LNCaP clone FGC (cell line): ENCODE data around the gene TNNI3K.
A peak's percentile ranks its signal among the peaks of the same experiment; 100 is the strongest.

Experiments used
- DNase-seq: peaks from one replicate; pipeline ENCODE4 v3.0.0-alpha.2; 2011; ENCODE audit warnings: low read depth
- H3K4me3 ChIP-seq: 2 replicates; pipeline ENCODE4 v1.5.1; 2011; ENCODE audit warnings: mild to moderate bottlenecking, low read depth, low read length, control low read depth
- TF ChIP-seq, protein P1 (sequence below): IDR thresholded peaks from 2 replicates; pipeline ENCODE4 v1.5.1; 2012; ENCODE audit warnings: mild to moderate bottlenecking; ENCODE audit not compliant: control insufficient read depth, insufficient read depth; ENCODE audit errors: extremely low read depth

TNNI3K gene

GRCh38 chr1:74464037-74464436, 228.8 kb downstream of the TNNI3K start:
- TF ChIP-seq, protein P1, sequence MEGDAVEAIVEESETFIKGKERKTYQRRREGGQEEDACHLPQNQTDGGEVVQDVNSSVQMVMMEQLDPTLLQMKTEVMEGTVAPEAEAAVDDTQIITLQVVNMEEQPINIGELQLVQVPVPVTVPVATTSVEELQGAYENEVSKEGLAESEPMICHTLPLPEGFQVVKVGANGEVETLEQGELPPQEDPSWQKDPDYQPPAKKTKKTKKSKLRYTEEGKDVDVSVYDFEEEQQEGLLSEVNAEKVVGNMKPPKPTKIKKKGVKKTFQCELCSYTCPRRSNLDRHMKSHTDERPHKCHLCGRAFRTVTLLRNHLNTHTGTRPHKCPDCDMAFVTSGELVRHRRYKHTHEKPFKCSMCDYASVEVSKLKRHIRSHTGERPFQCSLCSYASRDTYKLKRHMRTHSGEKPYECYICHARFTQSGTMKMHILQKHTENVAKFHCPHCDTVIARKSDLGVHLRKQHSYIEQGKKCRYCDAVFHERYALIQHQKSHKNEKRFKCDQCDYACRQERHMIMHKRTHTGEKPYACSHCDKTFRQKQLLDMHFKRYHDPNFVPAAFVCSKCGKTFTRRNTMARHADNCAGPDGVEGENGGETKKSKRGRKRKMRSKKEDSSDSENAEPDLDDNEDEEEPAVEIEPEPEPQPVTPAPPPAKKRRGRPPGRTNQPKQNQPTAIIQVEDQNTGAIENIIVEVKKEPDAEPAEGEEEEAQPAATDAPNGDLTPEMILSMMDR: no peak
- H3K4me3 ChIP-seq: no peak overlapping the region
- DNase-seq: no peak

DNA sequence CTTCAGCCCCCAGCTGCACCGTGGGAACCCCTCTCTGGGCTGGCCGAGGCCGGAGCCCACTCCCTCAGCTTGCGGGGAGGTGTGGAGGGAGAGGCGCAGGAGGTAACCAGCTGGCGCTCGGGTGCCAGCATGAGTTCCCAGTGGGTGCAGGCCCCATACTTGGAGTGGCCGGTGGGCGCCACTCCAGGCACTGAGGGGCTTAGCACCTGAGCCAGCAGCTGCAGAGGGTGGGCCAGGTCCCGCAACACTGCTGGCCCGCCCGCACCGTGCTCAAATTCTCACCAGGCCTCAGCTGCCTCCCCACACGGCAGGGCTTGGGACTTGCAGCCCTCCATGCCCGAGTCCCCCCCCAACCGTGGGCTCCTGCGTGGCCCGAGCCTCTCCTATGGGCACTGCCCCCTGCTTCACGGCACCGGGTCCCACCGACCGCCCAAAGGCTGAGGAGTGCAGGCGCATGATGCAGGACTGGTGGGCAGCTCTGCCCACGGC, 230.1 kb downstream of the TNNI3K start:
- H3K4me3 ChIP-seq: no peak overlapping the region
- no peak for DNase-seq
- TF ChIP-seq, protein P1: no peak

DNA sequence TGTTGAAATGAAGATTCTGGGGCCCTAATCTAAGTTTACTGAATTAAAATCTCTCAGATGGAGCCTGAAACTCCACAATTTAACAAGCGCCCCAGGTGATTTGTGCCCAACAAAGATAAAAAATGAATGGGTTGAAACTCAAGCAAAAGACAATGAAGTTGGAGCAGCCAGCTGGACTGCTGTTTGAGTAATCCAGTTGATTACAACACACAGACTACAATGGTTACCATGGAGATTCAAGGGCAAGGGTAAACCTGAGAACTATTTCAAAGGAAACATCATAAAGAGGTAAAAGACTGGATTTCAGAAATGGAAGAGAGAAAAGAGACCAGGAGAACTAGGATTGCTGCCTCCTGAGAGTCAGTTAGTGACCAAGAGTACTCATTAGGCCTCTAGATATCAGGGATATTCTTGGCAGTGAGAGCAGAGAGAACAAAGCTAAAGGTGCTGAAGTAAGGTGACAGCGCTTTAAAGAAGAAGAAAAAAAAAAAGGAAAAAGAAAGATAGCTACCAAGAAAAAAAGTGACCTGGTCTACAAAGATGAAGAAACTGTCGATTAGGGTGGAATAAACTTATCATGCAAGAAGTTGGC, 232.7 kb downstream of the TNNI3K start:
- TF ChIP-seq, protein P1: no peak
- H3K4me3 ChIP-seq: no peak overlapping the region
- DNase-seq: no peak

DNA sequence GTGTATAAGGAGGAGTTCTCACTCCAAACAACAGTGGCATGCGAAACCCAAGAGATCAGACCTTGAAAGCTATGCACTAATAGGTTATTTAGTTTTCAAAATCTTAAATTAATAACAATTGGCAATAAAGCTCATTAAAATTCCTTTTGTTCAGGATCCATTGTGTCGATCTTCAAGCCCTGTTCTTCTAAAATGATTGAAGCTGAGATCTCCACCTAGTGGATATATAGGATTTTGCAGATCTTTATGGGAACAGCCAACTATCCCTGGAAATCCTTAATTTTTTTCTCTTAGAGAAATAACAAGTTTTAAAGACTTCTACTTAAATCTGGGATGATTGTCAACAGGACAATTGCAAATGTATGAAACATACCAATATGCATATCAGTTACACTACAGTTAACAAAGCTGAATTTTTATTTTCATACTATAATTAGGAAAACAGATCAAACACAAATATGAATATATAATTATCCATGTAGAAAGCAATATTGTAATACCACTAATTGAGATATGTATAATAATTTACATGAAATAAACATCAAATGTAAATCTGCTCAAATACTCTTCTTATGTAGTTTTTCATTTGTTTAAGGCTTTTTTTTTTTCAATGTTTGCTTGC, 233.9 kb downstream of the TNNI3K start:
- TF ChIP-seq, protein P1: peak; percentile 53
- DNase-seq: peak; percentile 21
- no peak overlapping the region for H3K4me3 ChIP-seq

DNA sequence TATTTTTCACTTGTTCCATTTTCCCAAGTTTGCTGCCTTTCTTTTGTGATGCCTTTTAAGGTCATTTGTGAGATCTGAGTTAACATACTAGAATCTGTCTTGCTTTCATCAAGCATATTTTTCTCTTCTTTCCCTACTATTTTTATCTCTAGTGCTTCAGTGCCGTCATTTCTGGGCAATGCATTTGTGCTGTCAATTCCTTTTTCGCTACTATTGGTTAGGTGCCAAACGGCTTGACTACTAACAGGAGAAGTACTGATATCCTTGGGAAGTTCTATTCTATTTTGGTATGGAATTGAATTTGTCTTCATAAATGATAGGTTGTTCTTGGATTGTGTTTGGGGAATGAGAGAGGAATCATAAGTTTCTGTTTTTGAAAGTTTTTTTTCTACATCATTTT, 235.1 kb downstream of the TNNI3K start:
- TF ChIP-seq, protein P1: no peak
- DNase-seq: no peak

GRCh38 chr1:74470936-74471335, 235.7 kb downstream of the TNNI3K start:
- TF ChIP-seq, protein P1: no peak
- no peak for DNase-seq
- H3K4me3 ChIP-seq: no peak overlapping the region

More for the DNA sequence above, 235.1 kb downstream of the TNNI3K start:
- H3K4me3 ChIP-seq: no peak overlapping the region

DNA sequence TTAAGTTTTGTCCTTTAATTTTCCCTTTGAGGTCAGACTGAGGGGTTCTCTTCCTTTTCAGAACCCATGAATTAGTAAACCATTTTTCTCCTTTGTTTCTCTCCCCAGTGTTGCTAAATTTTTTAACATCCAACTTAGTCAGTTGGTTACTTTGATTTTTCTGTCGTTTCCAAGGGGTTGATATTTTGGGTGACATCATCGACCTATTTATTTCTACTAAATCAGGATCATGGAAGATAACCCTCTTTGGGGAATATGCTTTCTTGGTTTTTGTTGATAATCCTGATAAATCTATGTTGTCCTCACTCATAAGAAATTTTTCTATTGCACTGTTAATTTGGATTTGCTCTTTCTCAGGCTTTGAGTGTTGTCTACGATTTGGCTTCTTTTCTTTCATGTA, 236.3 kb downstream of the TNNI3K start:
- no peak overlapping the region for H3K4me3 ChIP-seq
- TF ChIP-seq, protein P1: no peak
- DNase-seq: no peak
